Psoas muscle (tissue), 8 donors: Measurements from ENCODE around the gene BOLA3. TPM values are rescaled to one million over a fixed set of nuclear protein-coding genes. Genes with fewer than 3 reads are reported as not detected.

Experiments used
- ATAC-seq, 4 donors: fragments of 200-7000 bp; cut with Tn5 transposase; one replicate each; pipeline ENCODE4 v1.9.1; 2020; ENCODE audit warnings: moderate library complexity in 3 of 4, mild to moderate bottlenecking in 2 of 4
- DNase-seq, 2 donors: peaks; one replicate each; pipeline ENCODE4 v3.0.0-alpha.2; 2020
- H3K27ac ChIP-seq: fragments of 200-600 bp; one replicate; pipeline ENCODE4 v1.8.0; 2022
- H3K27me3 ChIP-seq, 3 donors: fragments of 200-600 bp in 1 of 3; one replicate each; pipeline versions ENCODE4 v1.6.1 to v1.8.0; 2013 to 2022; ENCODE audit warnings: low read length in 2 of 3, mild to moderate bottlenecking in 2 of 3, moderate library complexity in 1 of 3; ENCODE audit not compliant: insufficient read depth in 3 of 3
- H3K36me3 ChIP-seq, 2 donors: fragments of 200-600 bp in 1 of 2; one replicate each; pipeline versions ENCODE4 v1.6.1 to v1.8.0; 2013 to 2022; ENCODE audit warnings: low read depth in 1 of 2, mild to moderate bottlenecking in 1 of 2, moderate library complexity in 1 of 2; ENCODE audit not compliant: insufficient read depth in 1 of 2
- H3K4me1 ChIP-seq: fragments of 200-600 bp; one replicate; pipeline ENCODE4 v1.8.0; 2022
- H3K4me3 ChIP-seq: fragments of 200-600 bp; one replicate; pipeline ENCODE4 v1.8.0; 2022; ENCODE audit warnings: mild to moderate bottlenecking
- H3K9me3 ChIP-seq: fragments of 200-600 bp; one replicate; pipeline ENCODE4 v1.8.0; 2022
- WGBS, 3 donors: extraction: QIAGEN DNeasy Blood & Tissue Kit; methylation state at CpG; one replicate each; pipeline versions ENCODE4 v1.1.6 to v1.1.7; 2013; 5-methylcytosine and 5-hydroxymethylcytosine counted together
- intact Hi-C, 2 donors: fragments of 100-400 bp; cut with DNase I; formaldehyde crosslinking; loops; one replicate each; pipeline versions ENCODE4 v1.11.0 to v1.14.2; 2022
- polyA plus RNA-seq, 3 donors: library from polyadenylated mRNA; stranded (reverse); fragments of 200-250 nt; gene quantifications; one replicate each; pipeline ENCODE4 v1.2.3, GENCODE V29; 2013
- total RNA-seq, 4 donors: library from RNA; stranded (reverse); fragmentation: NEBNext Ultra II Directional in 2 of 4; extraction: Animal tissue kit (Norgen Biotek cat#: 25700) in 2 of 4; gene quantifications; one replicate each; pipeline versions ENCODE4 v1.2.1 to v1.2.4, GENCODE V29; 2021 to 2023
- TF ChIP-seq, protein P1 (sequence below): fragments of 200-600 bp; IDR thresholded peaks from one replicate; pipeline ENCODE4 v1.8.0; 2022; ENCODE audit warnings: antibody characterized with exemption
- donor health status: healthy with polysubstance abuse.
- donor health status: DM: no; HTN: no; CAD: no; lungs with moderate emphysema.
- donor health status: Bipolar disorder and iron deficiency.
- donor health status: healthy.
- donor health status: DM: yes; HTN: yes; CAD: no.
- donor health status: DM: no; HTN: no; CAD: no.
- donor health status: DM: no; HTN: no; CAD: no.
- donor health status: DM: yes; HTN: yes; CAD: no.

The BOLA3 gene
- total and polyA plus RNA-seq, 7 donors, result 47.7 to 117 (median 65.9) TPM

DNA sequence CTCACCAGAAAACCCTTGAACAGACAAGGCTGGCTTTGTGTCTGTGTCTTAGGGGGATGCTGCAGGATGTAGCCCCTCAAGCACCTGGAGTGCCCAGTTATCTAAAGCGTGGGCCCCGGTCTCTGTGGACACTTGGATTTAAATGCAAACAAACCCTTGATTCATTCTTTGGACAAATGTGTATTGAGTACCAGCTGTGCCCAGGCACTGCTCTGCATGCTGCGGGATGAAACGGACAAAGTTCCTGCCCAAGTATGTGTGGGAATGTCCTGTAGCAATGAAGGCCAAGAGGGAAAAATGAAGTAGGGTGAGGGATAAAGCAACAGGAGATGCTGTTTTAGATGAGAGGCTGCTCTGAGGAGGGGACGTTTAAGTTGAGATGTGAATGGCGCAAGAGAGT lies 53.9 kb downstream of the BOLA3 start:
- no peak overlapping the region for H3K27ac ChIP-seq
- DNase-seq (no peak), ATAC-seq (no peak)
- WGBS, 3 donors, result 80 to 93% (median 86%) methylated on average over 6 of the region's 6 CpGs
- H3K36me3 ChIP-seq, result peaks cover 0 to 53% of the 10 kb centered on the region in 2 donors
- no peaks in the 10 kb centered on the region for H3K27me3 ChIP-seq
- intact Hi-C loops, result no loop called here
- H3K4me3 ChIP-seq, result no peak overlapping the region
- H3K9me3 ChIP-seq, result no peaks in the 10 kb centered on the region
- TF ChIP-seq, protein P1, sequence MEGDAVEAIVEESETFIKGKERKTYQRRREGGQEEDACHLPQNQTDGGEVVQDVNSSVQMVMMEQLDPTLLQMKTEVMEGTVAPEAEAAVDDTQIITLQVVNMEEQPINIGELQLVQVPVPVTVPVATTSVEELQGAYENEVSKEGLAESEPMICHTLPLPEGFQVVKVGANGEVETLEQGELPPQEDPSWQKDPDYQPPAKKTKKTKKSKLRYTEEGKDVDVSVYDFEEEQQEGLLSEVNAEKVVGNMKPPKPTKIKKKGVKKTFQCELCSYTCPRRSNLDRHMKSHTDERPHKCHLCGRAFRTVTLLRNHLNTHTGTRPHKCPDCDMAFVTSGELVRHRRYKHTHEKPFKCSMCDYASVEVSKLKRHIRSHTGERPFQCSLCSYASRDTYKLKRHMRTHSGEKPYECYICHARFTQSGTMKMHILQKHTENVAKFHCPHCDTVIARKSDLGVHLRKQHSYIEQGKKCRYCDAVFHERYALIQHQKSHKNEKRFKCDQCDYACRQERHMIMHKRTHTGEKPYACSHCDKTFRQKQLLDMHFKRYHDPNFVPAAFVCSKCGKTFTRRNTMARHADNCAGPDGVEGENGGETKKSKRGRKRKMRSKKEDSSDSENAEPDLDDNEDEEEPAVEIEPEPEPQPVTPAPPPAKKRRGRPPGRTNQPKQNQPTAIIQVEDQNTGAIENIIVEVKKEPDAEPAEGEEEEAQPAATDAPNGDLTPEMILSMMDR, result no peak
- no peaks in the 10 kb centered on the region for H3K4me1 ChIP-seq

DNA sequence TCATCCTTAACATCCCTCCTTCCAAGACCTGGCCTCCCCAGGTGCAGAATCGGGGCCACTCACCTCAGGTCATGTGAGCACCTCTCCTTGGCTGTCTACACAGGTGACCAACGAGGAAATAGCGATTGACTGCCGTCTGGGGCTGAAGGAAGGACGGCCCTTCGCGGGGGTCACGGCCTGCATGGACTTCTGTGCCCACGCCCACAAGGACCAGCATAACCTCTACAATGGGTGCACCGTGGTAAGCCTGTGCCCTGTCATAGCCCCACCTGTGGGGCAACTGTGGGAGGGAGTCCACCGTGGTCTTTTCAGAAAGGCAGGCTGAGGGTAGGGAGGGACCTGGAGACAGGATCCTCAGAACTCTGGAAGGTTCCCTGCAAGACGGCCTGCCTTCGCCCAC lies 54.3 kb downstream of the BOLA3 start:
- DNase-seq (no peak), ATAC-seq (no peak)
- Histone ChIP-seq H3K4me3 (no peak overlapping the region), H3K36me3 (peaks cover 0 to 55% of the 10 kb centered on the region in 2 donors), H3K4me1 (no peaks in the 10 kb centered on the region), H3K9me3 (no peaks in the 10 kb centered on the region), H3K27ac (no peak overlapping the region), H3K27me3 (no peaks in the 10 kb centered on the region)
- WGBS, 3 donors, result 92 to 94% (median 93%) methylated on average over 13 of the region's 13 CpGs
- TF ChIP-seq, protein P1, result no peak
- intact Hi-C loops, result no loop called here

DNA sequence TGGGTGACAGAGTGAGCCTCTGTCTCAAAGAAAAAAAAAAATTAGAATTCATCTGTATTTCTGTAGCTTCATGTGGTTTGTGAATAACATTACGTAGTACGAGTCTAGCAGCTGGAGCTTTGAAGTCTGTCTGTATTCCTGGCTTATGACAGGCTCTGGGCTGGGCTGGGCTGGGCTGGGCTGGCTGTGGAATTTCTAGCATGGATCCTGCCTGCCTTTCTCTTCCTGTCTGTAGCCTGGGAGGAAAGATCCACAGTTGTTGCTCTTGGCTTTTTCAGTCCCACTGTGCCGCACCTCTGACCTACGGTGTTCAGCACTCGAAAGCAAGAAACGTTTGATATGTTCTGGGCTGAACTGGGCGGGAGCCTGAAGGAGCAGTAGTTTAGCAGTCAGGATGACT lies 55.4 kb downstream of the BOLA3 start:
- WGBS, 3 donors, result 80 to 89% (median 81%) methylated on average over 7 of the region's 7 CpGs
- no peak for ATAC-seq

DNA sequence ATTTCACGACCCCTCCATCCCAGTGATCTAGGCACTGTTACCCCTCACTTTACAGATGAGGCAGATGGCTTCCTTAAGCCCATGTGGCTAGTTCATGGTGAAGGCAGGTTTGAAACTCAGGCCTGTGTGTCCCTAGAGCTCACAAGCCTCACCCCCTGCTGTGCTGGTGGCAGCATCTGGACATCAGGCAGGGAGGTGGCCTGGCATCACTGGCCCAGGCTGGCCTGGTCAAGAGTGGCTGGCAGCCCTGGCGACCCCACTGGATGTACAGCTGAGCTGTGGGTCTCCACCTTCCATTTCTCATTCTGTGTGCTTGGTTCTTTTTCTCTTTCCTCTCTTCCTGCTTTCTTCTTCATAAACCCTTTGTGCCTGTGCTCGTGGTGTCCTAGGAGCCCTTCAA lies 56.3 kb downstream of the BOLA3 start:
- TF ChIP-seq, protein P1, result no peak
- Histone ChIP-seq H3K27ac (no peak overlapping the region), H3K36me3 (peaks cover 0 to 72% of the 10 kb centered on the region in 2 donors), H3K27me3 (no peaks in the 10 kb centered on the region), H3K4me1 (no peaks in the 10 kb centered on the region), H3K9me3 (no peaks in the 10 kb centered on the region), H3K4me3 (no peak overlapping the region)
- 92 to 96% (median 95%) methylated on average over 3 of the region's 3 CpGs for WGBS, 3 donors
- DNase-seq, result no peak
- intact Hi-C loops, result no loop called here
- no peak for ATAC-seq

More for the DNA sequence above, 55.4 kb downstream of the BOLA3 start:
- Histone ChIP-seq H3K27ac (no peak overlapping the region), H3K9me3 (no peaks in the 10 kb centered on the region), H3K36me3 (peaks cover 0 to 67% of the 10 kb centered on the region in 2 donors), H3K4me1 (no peaks in the 10 kb centered on the region), H3K27me3 (no peaks in the 10 kb centered on the region), H3K4me3 (no peak overlapping the region)
- no peak for DNase-seq
- TF ChIP-seq, protein P1, result no peak
- intact Hi-C loops, result no loop called here
